Activated B cell treated with CpG ODN at 0.5 μM for 24 hours (primary cell): ENCODE data around the gene COQ7. TPM values are rescaled to one million over a fixed set of nuclear protein-coding genes. Genes with fewer than 3 reads are reported as not detected.
A peak's percentile ranks its signal among the peaks of the same experiment; 100 is the strongest.

ENCODE experiments used
- ATAC-seq: fragments of 200-7000 bp; cut with Tn5 transposase; one replicate; pipeline ENCODE4 v1.10.0; 2021; ENCODE audit warnings: low read depth, mild to moderate bottlenecking, moderate library complexity
- CTCF ChIA-PET: fragments of 350-600 bp; sonication (Branson Sonifier 250); formaldehyde crosslinking; loops from one replicate; lab custom pipeline; 2021; ENCODE audit warnings: antibody characterized with exemption; lab: Charles Lee
- POLR2A ChIA-PET: fragments of 350-600 bp; sonication (Branson Sonifier 250); formaldehyde crosslinking; loops from one replicate; lab custom pipeline; 2021; ENCODE audit warnings: antibody characterized with exemption; lab: Charles Lee
- DNase-seq: peaks from one replicate; pipeline ENCODE4 v3.0.0; 2022
- H3K27ac Mint-ChIP-seq: one replicate; pipeline ENCODE4 v1.8.0; 2020; ENCODE audit warnings: mixed read lengths
- H3K27me3 Mint-ChIP-seq: one replicate; pipeline ENCODE4 v1.8.0; 2021; ENCODE audit warnings: mixed read lengths
- H3K36me3 Mint-ChIP-seq: one replicate; pipeline ENCODE4 v1.8.0; 2021; ENCODE audit warnings: low read depth, mixed read lengths
- H3K4me1 Mint-ChIP-seq: one replicate; pipeline ENCODE4 v1.8.0; 2021; ENCODE audit warnings: mixed read lengths
- H3K4me3 Mint-ChIP-seq: one replicate; pipeline ENCODE4 v1.8.0; 2020; ENCODE audit warnings: mild to moderate bottlenecking, mixed read lengths
- H3K9me3 Mint-ChIP-seq: one replicate; pipeline ENCODE4 v1.8.0; 2020; ENCODE audit warnings: mixed read lengths
- CTCF ChIP-seq: fragments of 200-600 bp; IDR thresholded peaks from one replicate; pipeline ENCODE4 v1.8.0; 2022; ENCODE audit warnings: antibody characterized with exemption, mild to moderate bottlenecking
- intact Hi-C: fragments of 100-400 bp; cut with micrococcal nuclease; formaldehyde crosslinking; loops from one replicate; pipeline ENCODE4 v1.15.1; 2024
- total RNA-seq: library from RNA; stranded (reverse); gene quantifications from 2 replicates; pipeline ENCODE4 v1.2.3, GENCODE V29; 2022

Gene COQ7
- total RNA-seq, 1 donor from 2014 or later = 17.5 TPM

GRCh38 chr16:19093631-19094541 lies 26.5 kb downstream of the COQ7 start:
- ATAC-seq (no peak), DNase-seq (no peak)
- Mint-ChIP-seq H3K4me3 (no peak overlapping the region), H3K27ac (no peak overlapping the region), H3K27me3 (no peaks in the 10 kb centered on the region), H3K4me1 (peaks cover 18% of the 10 kb centered on the region), H3K9me3 (peaks cover 12% of the 10 kb centered on the region), H3K36me3 (no peaks in the 10 kb centered on the region)
- ChIA-PET POLR2A (interaction anchor here (1.0 to 1.4 kb wide), 2 partner anchors 26 to 428 kb away, joined by 3 to 12 read pairs; partner anchors contain the start of genes COQ7 and GDE1), CTCF (interaction anchor here (1.1 to 1.4 kb wide), 3 partner anchors 38 to 409 kb away, joined by 3 to 4 read pairs (median 3); no protein-coding TSS in a partner anchor)
- TF ChIP-seq CTCF = no peak
- intact Hi-C loops = no loop called here

- H3K27ac Mint-ChIP-seq = no peak overlapping the region
- intact Hi-C loops = loop anchor here (5.0 kb wide), 1 partner anchor 38 kb away; no protein-coding TSS in a partner anchor
- no peak overlapping the region for H3K4me3 Mint-ChIP-seq
- no peaks in the 10 kb centered on the region for H3K36me3 Mint-ChIP-seq
- H3K27me3 Mint-ChIP-seq = no peaks in the 10 kb centered on the region
- POLR2A ChIA-PET = interaction anchor here (1.2 to 1.4 kb wide), 4 partner anchors 23 to 427 kb away, joined by 3 to 12 read pairs (median 4); partner anchors contain the start of gene GDE1
- CTCF ChIA-PET = interaction anchor here (1.1 to 1.4 kb wide), 3 partner anchors 37 to 408 kb away, joined by 3 to 4 read pairs (median 3); no protein-coding TSS in a partner anchor
- H3K4me1 Mint-ChIP-seq = peaks cover 18% of the 10 kb centered on the region
- DNase-seq = no peak
- peaks cover 12% of the 10 kb centered on the region for H3K9me3 Mint-ChIP-seq
- TF ChIP-seq CTCF = no peak
- peak; percentile 65 for ATAC-seq
Observed at GRCh38 chr16:19094542-19095365, 27.3 kb downstream of the COQ7 start.

GRCh38 chr16:19095654-19096053 lies 28.2 kb downstream of the COQ7 start:
- Mint-ChIP-seq H3K36me3 (no peaks in the 10 kb centered on the region), H3K9me3 (peaks cover 12% of the 10 kb centered on the region), H3K27ac (peak overlapping the region; percentile 16), H3K4me3 (no peak overlapping the region), H3K4me1 (peaks cover 18% of the 10 kb centered on the region), H3K27me3 (no peaks in the 10 kb centered on the region)
- TF ChIP-seq CTCF = no peak
- intact Hi-C loops = loop anchor here (5.0 kb wide), 1 partner anchor 37 kb away; no protein-coding TSS in a partner anchor
- POLR2A ChIA-PET = interaction anchor here (0.7 to 1.3 kb wide), 4 partner anchors 22 to 116 kb away, joined by 3 to 6 read pairs (median 3); no protein-coding TSS in a partner anchor
- ATAC-seq (peak; percentile 71), DNase-seq (no peak)
- CTCF ChIA-PET = no interaction called here

- H3K4me3 Mint-ChIP-seq = no peak overlapping the region
- POLR2A ChIA-PET = interaction anchor here (0.5 kb wide), 1 partner anchor 9 kb away, joined by 3 read pairs; no protein-coding TSS in a partner anchor
- intact Hi-C loops = loop anchor here (5.0 kb wide), 1 partner anchor 34 kb away; no protein-coding TSS in a partner anchor
- peaks cover 8% of the 10 kb centered on the region for H3K9me3 Mint-ChIP-seq
- TF ChIP-seq CTCF = no peak
- peaks cover 18% of the 10 kb centered on the region for H3K4me1 Mint-ChIP-seq
- no peaks in the 10 kb centered on the region for H3K36me3 Mint-ChIP-seq
- H3K27me3 Mint-ChIP-seq = no peaks in the 10 kb centered on the region
- ATAC-seq = no peak
- no peak overlapping the region for H3K27ac Mint-ChIP-seq
- CTCF ChIA-PET = no interaction called here
- no peak for DNase-seq
Observed at GRCh38 chr16:19098173-19098572, 30.8 kb downstream of the COQ7 start.
